Stimulated activated CD8-positive, alpha-beta memory T cell treated with anti-CD3 and anti-CD28 coated beads, Interleukin-2, amount 100 ng/mL, for 1 hour (primary cell): Measurements from ENCODE around the gene FAM228A.
"Not testable (repeated sequence)": the region's sequence is repeated elsewhere in the genome, so short reads cannot be mapped to it uniquely, and the experiment has no call there.

Source experiments
- DNase-seq, 2 donors: peaks; one replicate each; pipeline ENCODE4 v3.0.0-alpha.2; 2020; ENCODE audit warnings: low read depth in 2 of 2

Gene FAM228A

DNA sequence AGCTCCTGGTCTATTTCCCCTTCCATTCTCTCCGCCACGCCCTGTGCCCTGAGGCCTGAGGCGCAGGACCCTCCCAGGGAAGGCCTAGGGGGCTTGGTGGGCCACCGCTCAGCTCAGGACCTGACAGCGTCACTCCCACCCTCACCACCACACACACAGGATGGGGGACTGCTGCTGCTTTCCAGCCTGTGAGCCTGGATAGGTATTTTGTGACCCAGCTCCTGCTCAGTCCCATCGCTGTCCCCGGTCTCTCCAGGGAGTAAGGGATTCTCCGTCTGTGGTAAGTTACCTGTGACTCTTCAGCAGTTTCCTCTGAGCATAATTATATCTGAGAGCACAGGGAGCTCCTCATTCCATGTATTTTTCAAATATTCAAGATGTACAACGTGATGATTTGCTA lies 16.3 kb downstream of the FAM228A start:
- no peak for DNase-seq

GRCh38 chr2:24191848-24192247 lies 17.0 kb downstream of the FAM228A start:
- no peak for DNase-seq

- not testable (repeated sequence) for DNase-seq
Observed at GRCh38 chr2:24197213-24197612, 22.4 kb downstream of the FAM228A start.

GRCh38 chr2:24199968-24200590 lies 25.2 kb downstream of the FAM228A start:
- no peak for DNase-seq

- no peak for DNase-seq
Observed at GRCh38 chr2:24200799-24201198, 25.9 kb downstream of the FAM228A start.

DNA sequence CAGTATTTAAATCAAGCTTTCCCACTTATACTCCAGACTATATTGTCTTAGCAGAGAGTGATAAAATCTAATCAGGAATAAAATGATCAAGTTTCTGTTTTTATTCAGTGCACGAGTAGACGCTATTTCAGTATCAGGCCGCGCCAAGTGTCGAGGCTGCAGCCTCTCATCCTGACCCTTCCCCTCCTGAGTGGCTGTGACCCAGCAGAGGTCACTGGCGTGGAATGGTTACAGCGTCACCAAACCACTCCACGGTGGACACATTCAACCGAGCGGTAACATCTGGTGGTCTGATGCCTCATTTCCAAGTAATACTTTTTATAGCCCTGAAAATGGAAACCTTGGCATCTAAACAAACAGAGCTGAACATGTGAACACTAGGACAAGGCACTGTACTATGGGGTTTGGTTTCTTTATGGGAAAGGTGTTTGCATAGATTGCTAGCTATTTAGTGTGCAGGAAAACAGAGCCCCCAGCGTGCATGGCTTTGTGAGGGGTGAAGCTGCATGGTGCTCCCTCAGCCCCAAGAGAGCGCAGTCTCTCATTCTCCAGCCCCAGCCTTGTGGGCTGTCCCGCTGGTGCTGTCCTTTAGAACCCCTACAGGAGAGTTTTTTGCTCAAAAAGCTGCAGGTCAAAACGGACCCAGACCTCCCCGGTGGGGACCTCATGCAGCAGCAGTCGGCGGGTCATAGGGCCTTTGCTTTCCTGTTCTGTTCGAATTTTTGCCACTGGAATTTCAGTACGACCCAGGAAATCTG lies 28.4 kb downstream of the FAM228A start:
- DNase-seq: no peak

DNA sequence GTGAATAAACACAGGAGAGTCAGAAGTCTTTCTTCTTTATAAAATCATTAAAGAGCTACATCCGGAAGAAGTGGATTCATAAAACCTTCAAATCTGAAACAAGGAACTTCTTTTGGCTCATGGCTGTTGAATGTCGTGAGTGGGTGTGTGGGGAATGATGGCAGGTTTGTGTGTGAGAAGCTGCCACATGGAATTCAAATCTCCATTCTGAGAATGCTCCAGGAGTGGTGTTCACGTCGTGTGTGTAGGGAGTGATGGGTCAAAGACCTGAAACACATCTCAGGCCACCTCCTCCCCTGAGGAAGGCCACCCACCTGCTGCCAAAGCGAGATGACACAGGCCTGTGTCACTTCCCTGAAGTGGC lies 28.9 kb downstream of the FAM228A start:
- DNase-seq: no peak

DNA sequence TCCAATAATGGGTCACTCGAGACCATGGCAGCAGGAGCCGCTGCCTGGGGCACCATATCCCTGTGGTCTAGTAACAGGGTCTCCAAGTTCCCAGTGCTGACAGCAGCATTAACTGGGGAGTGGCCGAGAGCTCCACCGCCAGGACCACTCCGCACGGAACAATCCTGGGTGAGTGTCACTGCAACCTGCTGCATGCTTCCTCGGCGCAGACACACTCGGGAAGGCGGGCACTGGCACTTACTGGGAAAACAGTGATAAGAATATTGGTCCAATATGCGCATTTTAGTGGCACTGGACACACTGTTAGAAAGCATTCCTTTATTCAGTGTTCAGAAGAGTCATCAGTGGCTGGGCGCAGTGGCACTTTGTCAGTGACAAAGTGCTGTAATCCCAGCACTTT lies 29.7 kb downstream of the FAM228A start:
- DNase-seq: no peak

DNA sequence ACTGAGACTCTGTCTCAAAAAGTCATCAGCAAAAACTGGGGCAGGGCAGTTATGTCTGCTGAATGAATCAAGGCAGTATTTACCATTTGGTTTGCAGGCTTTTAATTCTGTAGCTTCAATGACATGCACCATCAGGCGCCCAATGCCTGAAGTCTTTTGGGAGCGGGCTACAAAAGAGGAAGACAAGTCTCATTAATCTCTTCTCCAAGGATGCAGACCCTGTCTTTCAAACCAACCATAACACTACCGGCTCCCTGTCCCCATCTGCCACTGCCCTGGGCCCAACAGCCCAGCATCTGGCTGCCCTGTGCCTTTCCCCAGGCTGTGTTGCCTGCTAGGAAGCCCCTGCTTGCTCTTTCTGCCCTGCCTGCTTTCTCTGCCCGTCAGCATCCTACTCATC lies 30.3 kb downstream of the FAM228A start:
- no peak for DNase-seq

DNA sequence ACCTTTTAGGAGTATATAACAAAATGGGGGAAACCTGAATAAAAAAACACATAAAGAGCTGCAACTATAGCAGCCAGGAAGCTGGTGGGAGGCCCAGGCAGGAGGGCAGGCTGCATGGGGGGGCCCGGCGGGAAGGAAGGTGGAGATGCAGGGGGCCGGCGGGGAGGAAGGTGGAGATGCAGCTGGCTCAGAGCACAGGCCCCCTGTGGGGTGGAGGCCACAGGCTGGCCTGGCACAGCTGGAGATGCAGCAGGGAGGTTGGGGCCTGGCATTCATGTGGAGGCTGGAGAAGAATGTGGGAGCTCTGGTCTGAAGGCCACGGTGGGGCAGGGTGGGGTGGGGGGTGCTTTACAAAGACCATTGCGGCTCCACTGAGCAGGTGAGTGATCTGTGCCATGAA lies 31.4 kb downstream of the FAM228A start:
- no peak for DNase-seq

DNA sequence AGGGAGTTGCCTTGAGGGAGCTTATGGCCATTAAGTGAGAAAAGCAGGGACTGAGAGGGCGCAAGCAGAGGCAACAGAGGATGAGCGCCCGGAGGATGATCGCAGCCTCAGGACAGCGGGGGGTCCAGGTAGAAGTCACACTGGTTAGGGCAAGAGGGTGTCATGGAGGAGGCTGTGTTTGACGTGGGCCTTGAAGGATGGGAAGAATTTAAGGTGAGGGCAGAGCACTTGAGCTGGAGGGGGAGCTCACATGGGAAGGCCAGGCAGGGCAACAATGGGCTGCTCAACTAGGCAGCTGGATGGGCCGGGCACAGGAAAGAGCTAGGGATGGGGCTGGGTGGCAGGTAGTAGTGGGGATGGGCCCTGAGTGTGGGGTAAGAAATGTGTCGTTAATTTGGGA lies 31.9 kb downstream of the FAM228A start:
- no peak for DNase-seq

DNA sequence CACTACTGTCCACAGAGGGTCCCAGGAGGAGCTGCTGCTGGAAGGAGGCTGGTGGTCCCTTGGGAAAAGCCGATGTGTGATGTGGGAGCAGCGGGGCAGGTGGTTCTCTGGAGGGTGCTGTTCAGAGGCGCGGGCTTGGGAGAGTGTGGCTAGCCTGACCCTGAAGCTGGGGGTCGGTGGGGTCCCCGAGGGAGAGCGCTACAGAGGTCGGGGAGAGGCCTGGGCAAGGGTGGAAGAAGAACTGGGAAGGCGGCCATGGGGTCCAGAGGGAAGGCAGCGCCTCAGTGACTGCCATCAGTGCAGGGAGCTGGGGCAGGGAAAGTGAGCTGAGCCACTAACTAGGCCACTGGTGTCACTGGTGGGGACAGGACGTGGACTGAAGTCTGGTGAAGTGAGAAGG lies 32.5 kb downstream of the FAM228A start:
- DNase-seq: no peak

GRCh38 chr2:24208490-24208889 lies 33.6 kb downstream of the FAM228A start:
- no peak for DNase-seq

DNA sequence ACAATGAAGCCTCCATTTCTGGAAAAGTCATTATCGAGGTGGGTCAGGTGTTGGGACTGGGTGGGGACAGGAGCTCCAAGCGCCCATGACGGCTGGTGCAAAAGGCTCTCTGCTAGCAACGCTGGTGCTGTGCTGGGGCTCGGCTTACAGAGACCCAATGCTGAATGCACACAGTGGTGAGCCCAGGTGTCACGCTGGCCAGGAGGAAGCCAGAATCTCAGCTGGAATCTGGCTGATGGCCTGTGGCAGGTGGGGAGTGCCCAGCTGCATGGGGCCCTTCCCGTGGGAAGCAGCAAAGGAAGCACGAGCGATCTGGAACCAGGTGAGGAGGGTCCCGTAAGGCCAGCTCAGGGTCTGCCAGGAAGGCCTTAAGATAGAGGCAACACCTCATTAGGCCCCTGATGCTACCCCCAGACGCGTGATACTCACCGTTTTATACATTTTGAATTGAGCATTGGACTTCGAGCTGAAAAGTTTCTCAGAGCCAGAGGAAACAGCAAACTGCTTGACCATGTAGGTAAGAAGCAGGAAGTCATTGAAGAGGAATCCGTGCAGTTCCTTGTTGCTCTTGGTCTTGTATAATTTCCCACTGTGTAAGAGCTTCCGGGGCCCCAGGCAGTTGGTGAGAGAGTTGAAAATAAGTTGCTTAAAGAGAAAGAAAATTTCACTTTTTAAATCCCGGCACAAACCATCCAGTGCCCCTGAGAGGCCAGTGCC lies 34.7 kb downstream of the FAM228A start:
- no peak for DNase-seq

- DNase-seq: no peak
Observed at GRCh38 chr2:24210106-24210455, 35.2 kb downstream of the FAM228A start.

DNA sequence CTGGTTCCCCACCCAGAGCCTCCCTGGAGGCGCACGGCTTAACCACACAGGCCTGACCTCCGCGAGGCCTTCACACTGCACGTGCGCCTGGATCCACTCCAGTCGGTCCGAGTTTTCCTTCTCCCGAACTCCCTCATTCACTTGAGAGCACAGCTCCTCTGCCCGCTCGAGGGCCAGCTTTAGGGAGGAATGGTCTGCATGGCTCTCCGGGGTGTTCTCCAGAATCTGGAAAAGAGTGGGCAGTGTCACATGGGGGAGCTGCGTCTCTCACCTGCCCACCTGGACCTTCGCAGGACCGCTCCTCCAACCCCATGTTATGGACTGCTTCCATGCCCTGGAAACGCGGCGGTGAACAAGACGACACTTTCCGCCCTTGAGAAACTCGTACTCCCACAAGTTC lies 35.9 kb downstream of the FAM228A start:
- DNase-seq: no peak

DNA sequence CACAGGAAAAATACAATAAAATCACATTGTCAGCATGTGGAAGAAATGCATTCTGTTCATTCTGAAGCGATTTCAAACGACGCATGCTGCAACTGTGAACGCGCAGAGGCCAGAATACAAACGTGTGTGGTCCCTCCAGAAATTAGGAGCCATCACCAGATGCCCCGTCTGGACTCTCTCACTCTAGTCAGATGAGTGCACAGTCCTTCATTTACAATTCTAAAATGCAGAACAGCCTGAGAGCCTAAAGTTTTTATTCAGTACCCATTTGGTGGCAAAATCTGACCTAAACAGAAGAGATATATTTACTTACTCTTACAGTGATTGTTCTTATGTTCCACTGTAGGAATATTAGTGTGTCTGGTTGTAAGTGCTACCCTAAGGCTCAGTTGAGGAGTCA lies 36.6 kb downstream of the FAM228A start:
- DNase-seq: no peak

GRCh38 chr2:24214880-24215279 lies 40.0 kb downstream of the FAM228A start:
- DNase-seq: no peak

- no peak for DNase-seq
Observed at GRCh38 chr2:24220554-24221291, 45.9 kb downstream of the FAM228A start.

GRCh38 chr2:24221343-24222050 lies 46.6 kb downstream of the FAM228A start:
- no peak for DNase-seq

DNA sequence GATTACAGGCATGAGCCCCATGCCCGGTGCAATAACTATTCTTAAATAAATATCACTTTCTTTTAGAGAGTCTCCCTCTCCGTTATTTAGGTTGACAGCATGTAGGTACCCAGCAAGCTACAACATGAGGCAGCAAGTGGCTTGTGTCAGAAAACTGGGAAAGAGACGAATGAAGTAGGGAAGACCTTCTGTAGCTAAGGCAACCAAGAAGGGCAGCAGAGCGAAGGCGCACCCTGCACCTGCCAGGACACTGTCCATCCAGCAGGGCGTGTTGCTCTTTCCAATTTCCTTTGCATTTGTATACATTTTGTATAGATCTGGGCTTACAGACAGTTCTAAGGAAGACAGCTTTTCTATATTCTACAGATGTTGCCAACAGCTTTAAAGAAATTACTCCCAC lies 48.1 kb downstream of the FAM228A start:
- no peak for DNase-seq
